Measurements from ENCODE around the gene SH2D7.

Gene SH2D7

DNA sequence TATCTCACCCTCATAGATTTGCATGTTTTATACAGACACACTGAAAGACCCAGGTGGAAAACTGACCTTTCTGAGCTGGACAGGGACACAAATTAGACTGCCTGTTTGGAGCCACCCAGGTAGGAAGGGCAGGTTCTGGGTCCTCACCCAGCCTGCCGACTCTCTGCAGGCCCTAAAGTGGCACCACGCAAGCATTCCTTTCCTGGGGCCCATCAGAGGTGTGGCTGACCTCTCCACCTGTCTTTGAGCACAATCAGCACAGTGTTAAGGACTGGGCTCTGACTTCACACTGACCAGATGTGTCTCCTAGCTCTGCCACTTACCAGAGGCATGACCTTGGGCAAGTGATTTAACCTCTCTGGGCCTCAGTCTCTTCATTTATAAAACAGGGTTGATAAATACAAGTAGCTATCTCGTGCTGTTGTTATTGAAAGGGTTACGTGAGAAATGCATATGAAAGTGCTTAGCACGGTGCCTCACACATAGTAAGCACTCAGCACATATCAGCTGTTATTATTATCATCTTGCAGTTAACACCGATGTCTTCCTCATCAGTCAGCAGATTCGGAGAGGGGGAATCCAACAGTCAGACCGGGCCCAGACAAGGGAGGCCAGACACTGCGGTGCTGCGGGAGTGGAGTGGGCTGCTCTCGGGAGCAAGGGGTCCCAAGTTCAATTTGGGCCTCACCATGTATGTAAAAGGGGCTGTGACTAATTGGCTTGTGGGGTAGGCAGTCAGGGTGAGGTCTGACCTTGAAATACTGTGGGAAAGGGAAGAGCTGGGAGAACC is 12.9 kb upstream of the SH2D7 start:
- H3K79me2 ChIP-seq (ENCODE audit: low read length): no peaks in the 10 kb centered on the region
- no peak overlapping the region for H3K27ac ChIP-seq (ENCODE audit: low read length)
- no peak overlapping the region for H3K4me3 ChIP-seq (ENCODE audit: low read length)
- peaks cover 26% of the 10 kb centered on the region for H3K4me1 ChIP-seq (ENCODE audit: low read length)
- no peaks in the 10 kb centered on the region for H4K20me1 ChIP-seq (ENCODE audit: insufficient read depth, low read length)
- H3K9me3 ChIP-seq (ENCODE audit: insufficient read depth, low read length): no peaks in the 10 kb centered on the region
- H3K27me3 ChIP-seq (ENCODE audit: low read depth, low read length): no peaks in the 10 kb centered on the region
- TF ChIP-seq EZH2phosphoT487 (IDR thresholded peaks at IDR 0.05; ENCODE audit: low read depth) (no peak), CTCF (IDR thresholded peaks at IDR 0.05; ENCODE audit: low read depth, low read length) (no peak)
- peaks cover 4% of the 10 kb centered on the region for H3K36me3 ChIP-seq (replicated peaks; ENCODE audit: low read depth, low read length)
- no peak overlapping the region for H3K4me2 ChIP-seq (ENCODE audit: low read length)
- H2AFZ ChIP-seq (ENCODE audit: low read depth, low read length): no peak overlapping the region
- no peak overlapping the region for H3K9ac ChIP-seq (ENCODE audit: low read length)

DNA sequence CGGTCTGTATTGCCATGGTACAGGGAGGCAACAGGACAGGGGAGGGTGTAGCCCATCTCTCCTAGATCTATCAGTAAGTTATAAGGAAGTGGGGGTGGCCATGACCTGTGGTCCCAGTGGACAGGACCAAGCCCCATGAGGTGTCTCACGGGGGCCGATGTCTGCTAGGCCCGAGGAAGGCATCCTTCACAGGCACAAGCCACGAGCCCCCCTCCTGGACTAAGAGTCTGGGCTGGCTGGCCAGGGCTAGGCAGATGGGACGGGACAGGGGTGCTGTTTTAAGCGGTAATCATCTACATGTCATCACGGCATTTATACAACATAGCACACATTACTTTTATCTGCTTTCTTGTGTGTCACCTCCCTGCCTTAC is 12.3 kb upstream of the SH2D7 start:
- H3K4me3 ChIP-seq (ENCODE audit: low read length): no peak overlapping the region
- H3K79me2 ChIP-seq (ENCODE audit: low read length): no peaks in the 10 kb centered on the region
- H3K27ac ChIP-seq (ENCODE audit: low read length): no peak overlapping the region
- TF ChIP-seq CTCF (IDR thresholded peaks at IDR 0.05; ENCODE audit: low read depth, low read length): no peak
- TF ChIP-seq EZH2phosphoT487 (IDR thresholded peaks at IDR 0.05; ENCODE audit: low read depth): no peak
- H3K4me1 ChIP-seq (ENCODE audit: low read length): peaks cover 26% of the 10 kb centered on the region
- H2AFZ ChIP-seq (ENCODE audit: low read depth, low read length): no peak overlapping the region
- H4K20me1 ChIP-seq (ENCODE audit: insufficient read depth, low read length): no peaks in the 10 kb centered on the region
- no peaks in the 10 kb centered on the region for H3K27me3 ChIP-seq (ENCODE audit: low read depth, low read length)
- no peak overlapping the region for H3K4me2 ChIP-seq (ENCODE audit: low read length)
- no peaks in the 10 kb centered on the region for H3K9me3 ChIP-seq (ENCODE audit: insufficient read depth, low read length)
- no peak overlapping the region for H3K9ac ChIP-seq (ENCODE audit: low read length)
- H3K36me3 ChIP-seq (replicated peaks; ENCODE audit: low read depth, low read length): no peaks in the 10 kb centered on the region

- Histone ChIP-seq H3K9me3 (ENCODE audit: insufficient read depth, low read length) (no peaks in the 10 kb centered on the region), H3K79me2 (ENCODE audit: low read length) (no peaks in the 10 kb centered on the region), H3K27me3 (ENCODE audit: low read depth, low read length) (no peaks in the 10 kb centered on the region), H3K4me2 (ENCODE audit: low read length) (no peak overlapping the region), H3K4me3 (ENCODE audit: low read length) (no peak overlapping the region), H3K9ac (ENCODE audit: low read length) (no peak overlapping the region), H4K20me1 (ENCODE audit: insufficient read depth, low read length) (no peaks in the 10 kb centered on the region), H3K36me3 (replicated peaks; ENCODE audit: low read depth, low read length) (no peaks in the 10 kb centered on the region), H2AFZ (ENCODE audit: low read depth, low read length) (no peak overlapping the region), H3K4me1 (ENCODE audit: low read length) (peaks cover 26% of the 10 kb centered on the region), H3K27ac (ENCODE audit: low read length) (no peak overlapping the region)
- no peak for TF ChIP-seq EZH2phosphoT487 (IDR thresholded peaks at IDR 0.05; ENCODE audit: low read depth)
These were observed 10.1 kb upstream of the SH2D7 start for GRCh38 chr15:78082106-78082742.

DNA sequence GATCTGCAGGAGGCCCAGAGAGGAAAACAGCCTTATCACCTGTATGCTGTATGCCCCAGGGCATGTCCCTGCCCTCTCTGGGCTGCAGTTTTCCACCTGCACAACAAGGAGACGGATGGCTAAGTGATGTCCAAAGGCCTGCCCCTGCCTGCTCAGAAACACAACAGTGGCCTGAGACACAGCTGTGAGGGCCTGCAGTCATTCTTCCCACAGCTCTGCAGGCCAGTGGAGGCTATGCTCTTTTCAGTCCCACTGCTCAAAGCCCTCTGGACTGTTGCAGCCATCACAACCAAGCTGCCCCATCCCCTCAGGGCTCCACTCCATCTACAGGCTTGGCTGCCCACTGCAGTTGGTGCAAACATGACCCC is 9.6 kb upstream of the SH2D7 start:
- Histone ChIP-seq H3K27ac (ENCODE audit: low read length) (no peak overlapping the region), H3K4me1 (ENCODE audit: low read length) (peaks cover 30% of the 10 kb centered on the region), H4K20me1 (ENCODE audit: insufficient read depth, low read length) (no peaks in the 10 kb centered on the region), H3K79me2 (ENCODE audit: low read length) (no peaks in the 10 kb centered on the region), H3K9me3 (ENCODE audit: insufficient read depth, low read length) (no peaks in the 10 kb centered on the region), H3K4me3 (ENCODE audit: low read length) (no peak overlapping the region), H3K27me3 (ENCODE audit: low read depth, low read length) (no peaks in the 10 kb centered on the region), H3K9ac (ENCODE audit: low read length) (no peak overlapping the region), H2AFZ (ENCODE audit: low read depth, low read length) (no peak overlapping the region), H3K4me2 (ENCODE audit: low read length) (no peak overlapping the region), H3K36me3 (replicated peaks; ENCODE audit: low read depth, low read length) (no peaks in the 10 kb centered on the region)
- TF ChIP-seq CTCF (IDR thresholded peaks at IDR 0.05; ENCODE audit: low read depth, low read length) (no peak), EZH2phosphoT487 (IDR thresholded peaks at IDR 0.05; ENCODE audit: low read depth) (no peak)
